GM18498 (cell line): ENCODE results near the gene CYP19A1.
A peak's percentile ranks its signal among the peaks of the same experiment; 100 is the strongest.
"Not testable (repeated sequence)": the region's sequence is repeated elsewhere in the genome, so short reads cannot be mapped to it uniquely, and the experiment has no call there.

Experiments
- ATAC-seq: cut with Tn5 transposase; IDR thresholded peaks from one replicate; pipeline ENCODE4 v1.9.1; 2021; ENCODE audit warnings: mild to moderate bottlenecking, moderate library complexity; ENCODE audit not compliant: unreplicated experiment

The CYP19A1 gene

DNA sequence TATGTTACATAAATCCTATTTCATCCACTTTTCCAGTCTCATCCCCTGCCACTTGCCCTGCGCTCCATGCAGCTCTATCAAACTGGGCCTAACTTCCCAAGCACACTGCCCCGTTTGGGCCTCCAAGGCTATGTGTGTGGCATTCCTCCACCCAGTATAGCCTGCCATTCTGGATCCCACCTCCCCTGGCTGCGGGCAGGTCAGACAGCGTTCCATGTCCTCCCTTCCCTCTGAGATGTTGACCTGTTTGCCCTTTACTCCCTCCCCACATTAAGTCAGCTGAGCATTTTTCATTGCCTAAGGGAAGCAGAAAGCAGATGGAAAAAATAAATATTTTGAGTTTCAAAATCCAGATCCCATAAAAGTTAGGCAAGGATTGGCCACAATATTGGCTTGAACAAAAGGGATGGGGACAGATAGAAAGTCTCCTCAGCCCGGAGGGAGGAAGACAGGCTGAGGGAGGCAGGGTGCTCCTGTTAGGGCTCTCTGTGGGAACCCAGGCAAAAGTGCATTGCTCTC is 73.3 kb downstream of the CYP19A1 start:
- ATAC-seq, result no peak

DNA sequence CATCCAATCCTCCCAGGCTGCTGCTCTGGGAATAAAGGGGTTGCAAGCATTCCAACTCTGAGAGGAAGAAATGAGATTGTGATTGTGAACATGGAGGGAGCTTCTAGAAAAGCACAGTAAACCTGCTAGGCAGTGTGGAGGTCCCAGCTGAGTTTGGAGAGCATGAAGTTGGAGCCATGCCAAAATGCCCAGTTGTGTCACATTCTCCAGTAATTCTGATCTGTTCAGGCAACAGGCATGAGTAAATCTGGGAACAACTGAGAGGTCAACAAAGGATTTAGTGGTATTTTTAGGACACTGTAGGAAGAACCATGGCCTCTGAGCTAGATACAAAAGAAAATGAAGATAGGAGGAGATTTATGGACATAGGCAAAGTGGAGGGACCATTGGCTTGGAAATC is 74.7 kb downstream of the CYP19A1 start:
- ATAC-seq, result no peak

GRCh38 chr15:51263116-51263515 is 75.3 kb downstream of the CYP19A1 start:
- no peak for ATAC-seq

GRCh38 chr15:51262463-51262862 is 75.9 kb downstream of the CYP19A1 start:
- ATAC-seq, result no peak

DNA sequence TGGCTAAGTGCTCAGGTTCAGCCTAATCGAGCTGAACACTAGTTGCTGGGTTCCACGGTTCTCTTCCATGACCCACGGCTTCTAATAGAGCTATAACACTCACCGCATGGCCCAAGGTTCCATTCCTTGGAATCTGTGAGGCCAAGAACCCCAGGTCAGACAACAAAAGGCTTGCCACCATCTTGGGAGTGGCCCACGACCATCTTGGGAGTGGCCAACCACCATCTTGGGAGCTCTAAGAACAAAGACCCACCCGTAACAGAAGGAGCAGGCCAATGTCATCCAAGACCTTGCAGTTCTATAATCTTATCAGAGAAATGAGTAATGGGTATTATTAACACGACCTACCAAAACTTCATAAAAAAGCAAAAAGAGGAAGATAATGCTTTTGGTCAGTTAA is 77.3 kb downstream of the CYP19A1 start:
- not testable (repeated sequence) for ATAC-seq

GRCh38 chr15:51260202-51260601 is 78.2 kb downstream of the CYP19A1 start:
- no peak for ATAC-seq

DNA sequence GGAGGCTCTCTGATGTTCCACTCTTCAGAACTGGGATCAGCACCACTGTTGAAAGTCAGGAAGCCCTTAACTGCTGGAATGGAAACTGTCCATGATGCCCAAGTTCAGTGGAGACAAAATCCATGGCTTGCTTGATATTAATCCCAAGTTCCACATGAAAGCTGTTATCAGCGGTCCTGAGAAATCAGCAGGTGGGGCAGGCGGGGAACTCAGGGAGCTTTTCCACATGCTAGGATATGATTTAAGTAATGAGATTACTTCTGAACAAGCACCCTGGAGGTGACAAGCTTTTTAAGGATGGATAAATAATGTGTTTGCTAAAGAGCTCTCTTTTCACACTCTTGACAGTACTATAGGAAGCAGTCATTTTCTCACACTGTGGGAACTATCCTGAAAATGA is 82.9 kb downstream of the CYP19A1 start:
- no peak for ATAC-seq

DNA sequence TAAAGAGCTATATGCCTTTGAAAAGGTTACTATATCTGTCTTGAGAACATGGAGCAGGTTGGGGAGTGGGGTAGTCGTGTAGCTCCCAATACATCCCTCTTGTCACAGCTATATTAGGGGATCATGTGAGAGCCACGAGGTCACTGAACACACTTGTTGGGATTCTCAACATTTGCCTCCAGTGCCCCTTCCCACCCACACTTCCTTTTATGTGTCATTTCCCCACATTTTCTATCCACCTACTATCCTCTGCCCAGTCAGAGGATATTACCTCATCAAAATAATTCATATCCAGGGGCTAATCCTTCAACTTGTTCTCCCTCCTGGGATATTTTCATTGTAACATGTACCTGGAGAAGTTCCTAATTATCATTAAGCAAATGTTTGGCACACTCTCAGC is 85.0 kb downstream of the CYP19A1 start:
- ATAC-seq, result no peak

- no peak for ATAC-seq
These were observed 85.7 kb downstream of the CYP19A1 start for GRCh38 chr15:51252671-51253070.

GRCh38 chr15:51251556-51251955 is 86.8 kb downstream of the CYP19A1 start:
- ATAC-seq, result no peak

DNA sequence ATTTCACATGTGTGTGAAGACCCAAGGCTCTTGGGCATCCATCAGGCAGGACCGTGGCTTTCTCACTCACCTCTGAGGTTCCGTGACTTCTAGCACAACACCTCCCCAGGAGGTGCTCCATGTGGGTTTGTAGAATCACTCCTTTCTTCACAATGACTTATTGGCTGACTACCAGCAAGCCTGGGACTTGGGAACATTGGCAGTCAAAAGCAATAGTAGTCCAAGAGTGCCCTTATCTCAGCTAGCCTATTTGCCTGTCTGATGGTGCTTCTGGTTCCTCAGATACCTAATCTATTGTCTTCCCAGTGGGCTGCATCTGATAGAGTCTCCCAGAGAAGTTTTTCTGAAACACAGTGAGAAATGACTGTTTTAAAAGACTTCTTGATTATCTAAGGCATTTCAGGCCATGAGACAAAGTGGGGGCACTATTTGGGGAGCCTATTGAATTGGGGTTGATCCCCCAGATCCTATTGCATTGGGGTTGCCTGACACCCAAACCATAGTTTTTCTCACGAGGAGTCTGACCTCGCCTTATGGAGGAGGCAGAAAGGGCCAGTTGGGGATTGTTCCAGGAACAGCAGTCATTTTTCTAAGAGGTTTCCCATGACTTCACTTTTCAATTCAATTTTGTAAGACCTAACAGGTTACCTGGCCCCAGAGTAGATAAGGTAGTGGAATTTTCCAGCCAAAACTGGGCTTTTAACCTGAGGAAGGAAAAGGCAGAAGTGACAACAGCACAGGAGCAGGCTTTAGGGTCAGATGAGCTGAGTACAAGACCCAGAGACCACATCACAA is 88.0 kb downstream of the CYP19A1 start:
- ATAC-seq, result no peak

- no peak for ATAC-seq
These were observed 92.8 kb downstream of the CYP19A1 start for GRCh38 chr15:51245628-51246027.

GRCh38 chr15:51244423-51244869 is 94.0 kb downstream of the CYP19A1 start:
- no peak for ATAC-seq

DNA sequence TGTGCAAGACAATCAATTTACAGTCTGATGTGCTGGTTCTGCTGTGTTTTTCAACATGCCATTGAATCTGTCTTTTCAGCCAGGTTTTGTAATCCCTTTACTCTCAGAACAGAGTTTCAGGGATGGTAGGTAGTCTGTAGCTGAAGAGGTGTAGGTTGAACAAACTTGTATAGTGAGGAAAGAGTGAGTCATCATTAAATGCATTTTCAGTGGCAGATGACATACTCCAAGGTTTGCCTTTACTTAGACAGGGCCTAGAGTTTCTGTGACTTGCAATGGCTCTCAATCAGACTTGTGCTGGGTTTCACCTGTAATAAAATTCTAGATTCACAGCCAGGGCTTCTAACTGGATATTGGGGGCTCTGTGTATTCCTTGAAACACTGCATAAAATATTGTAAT is 94.6 kb downstream of the CYP19A1 start:
- no peak for ATAC-seq

DNA sequence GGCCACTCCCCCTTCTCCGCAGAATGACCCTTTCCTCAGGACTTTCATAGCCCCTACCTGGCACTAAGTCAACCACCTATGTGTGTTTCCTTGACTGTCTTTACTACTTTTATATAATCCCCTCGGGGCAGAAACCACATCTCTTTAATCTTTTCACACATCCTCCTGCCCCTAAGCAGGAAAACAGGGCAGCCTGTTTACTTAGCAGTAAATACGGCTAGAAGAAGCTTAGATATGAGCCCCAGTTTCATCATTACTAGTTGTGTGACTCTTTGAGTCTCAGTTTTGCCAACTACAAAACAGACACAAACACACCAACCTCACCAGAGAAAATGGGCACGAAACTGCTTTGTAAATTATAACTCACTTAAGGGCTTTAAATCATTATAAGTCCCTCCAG is 98.3 kb downstream of the CYP19A1 start:
- no peak for ATAC-seq

GRCh38 chr15:51237816-51238215 is 100.6 kb downstream of the CYP19A1 start:
- no peak for ATAC-seq

DNA sequence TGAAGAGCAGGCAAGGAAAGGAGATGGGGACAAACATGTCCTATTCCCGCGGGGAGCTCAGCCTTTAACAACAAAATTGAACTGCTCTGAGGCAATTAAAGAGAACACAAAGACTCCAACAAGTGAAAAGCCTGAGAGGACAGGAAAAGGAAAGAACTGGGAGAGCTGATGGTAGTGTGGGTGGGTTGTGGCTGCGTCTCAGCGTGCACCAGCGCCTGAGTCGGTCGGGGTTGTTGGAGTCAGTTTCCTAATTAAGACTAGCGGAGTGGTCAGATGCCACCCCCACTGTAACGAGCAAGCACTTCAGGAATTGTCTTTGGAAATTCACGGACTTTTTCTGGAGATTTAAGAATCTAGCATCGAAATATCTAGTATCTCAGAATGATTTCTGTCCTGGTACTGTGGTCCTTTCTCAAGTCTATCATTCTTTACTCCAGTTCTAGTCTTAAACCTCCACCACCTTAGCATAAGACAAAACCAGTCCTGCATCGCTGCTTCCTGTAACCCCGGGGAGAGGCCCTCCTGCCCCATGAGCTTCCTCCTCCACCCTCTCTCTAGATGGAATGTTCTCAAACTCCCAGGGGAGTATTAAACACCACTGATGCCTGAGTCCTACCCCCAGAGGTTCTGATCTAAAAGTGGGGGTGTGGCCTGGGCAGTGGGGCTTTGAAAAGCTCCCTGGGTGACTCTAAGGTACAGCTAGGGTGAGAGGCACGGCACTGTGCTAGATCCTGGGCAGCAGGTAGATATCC is 104.0 kb downstream of the CYP19A1 start:
- ATAC-seq, result no peak

- no peak for ATAC-seq
These were observed 105.8 kb downstream of the CYP19A1 start for GRCh38 chr15:51232581-51232980.

DNA sequence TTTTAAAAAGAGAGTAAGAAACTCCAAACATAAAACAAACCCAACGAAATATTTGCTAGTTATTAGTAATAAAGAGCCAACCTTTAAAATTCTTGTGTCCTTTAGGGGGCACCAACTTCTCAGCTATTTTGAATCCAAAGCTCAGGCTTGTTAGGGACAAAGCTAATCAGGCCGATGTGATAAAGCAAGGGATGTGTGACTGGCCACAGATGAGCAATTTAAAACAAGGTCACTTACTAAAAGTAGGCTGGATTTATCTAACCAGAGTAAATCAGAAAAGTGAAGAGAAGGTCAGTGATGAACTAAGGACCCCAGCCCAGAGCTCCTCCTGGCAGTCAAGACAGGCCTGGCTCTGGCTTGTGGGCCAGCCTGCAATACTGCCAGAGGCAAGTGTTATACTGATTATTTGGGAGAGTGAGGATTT is 108.5 kb downstream of the CYP19A1 start:
- no peak for ATAC-seq

DNA sequence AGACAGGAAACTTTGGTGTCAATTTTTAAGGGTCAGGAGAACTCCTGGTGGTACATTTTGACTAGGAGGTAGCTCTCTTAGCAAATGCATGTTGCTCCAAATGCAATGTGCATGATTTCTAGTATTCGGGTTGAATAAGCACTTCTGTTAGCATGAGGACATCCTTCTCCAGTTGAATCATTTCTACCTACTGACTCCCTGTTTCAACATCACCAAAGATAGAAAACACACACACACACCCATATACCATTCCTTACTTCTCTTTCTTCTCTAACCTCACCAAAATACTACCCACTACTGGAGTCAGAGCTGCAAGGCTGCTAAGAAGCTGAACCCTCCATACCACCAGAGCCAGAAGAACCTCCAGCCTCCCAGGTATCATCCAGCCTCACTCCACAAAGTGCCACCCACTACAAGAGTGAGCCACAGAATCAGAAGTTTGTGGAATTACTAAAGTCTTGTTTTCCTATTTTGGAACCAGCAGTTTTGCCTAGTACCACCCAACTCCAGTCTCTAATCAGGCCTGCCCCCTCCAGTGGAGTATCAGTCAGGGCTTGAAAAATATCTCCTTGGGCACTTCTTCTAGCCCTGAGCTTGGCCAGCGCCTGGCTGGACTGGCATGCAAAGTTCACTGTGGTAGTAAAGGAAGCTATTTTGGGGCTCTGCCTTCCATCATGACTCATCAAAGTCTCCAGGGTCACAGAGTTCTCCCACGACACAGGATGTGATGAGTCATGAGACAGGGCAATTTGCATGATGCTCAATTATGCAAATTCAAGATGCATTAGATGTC is 110.3 kb downstream of the CYP19A1 start:
- ATAC-seq, result peak; percentile 91

GRCh38 chr15:51226576-51227210 is 111.7 kb downstream of the CYP19A1 start:
- no peak for ATAC-seq
